Measurements from ENCODE around the gene FOXD3. TPM values are rescaled to one million over a fixed set of nuclear protein-coding genes. Genes with fewer than 3 reads are reported as not detected.

Gene FOXD3
- polyA plus RNA-seq, 1 experiment: not detected

DNA sequence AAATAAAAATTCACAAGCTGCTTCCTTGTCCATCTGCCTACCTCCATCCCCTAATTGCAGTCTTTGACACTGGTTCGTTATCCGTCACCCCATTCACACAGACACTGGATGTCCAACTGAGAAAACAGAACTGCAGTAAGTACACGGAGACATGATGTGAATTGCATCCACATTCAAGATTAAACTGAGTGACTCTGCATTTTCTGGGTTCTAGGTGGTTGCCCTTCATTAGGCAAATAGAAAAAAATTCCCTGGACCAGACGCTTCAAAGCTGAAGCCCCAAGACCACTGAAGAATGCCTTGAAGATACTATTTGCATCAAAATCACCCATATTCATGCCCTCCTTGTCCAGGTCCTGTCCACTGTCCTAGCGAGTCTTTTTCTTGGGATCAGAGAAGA lies 37.2 kb downstream of the FOXD3 start:
- Histone ChIP-seq H3K9me3 (ENCODE audit: control insufficient read depth, insufficient read depth, low read length) (no peaks in the 10 kb centered on the region), H3K4me3 (ENCODE audit: low read depth, low read length) (no peak overlapping the region), H3K27ac (ENCODE audit: low read depth, low read length) (no peak overlapping the region), H3K27me3 (ENCODE audit: control insufficient read depth, insufficient read depth, low read length) (peaks cover 3% of the 10 kb centered on the region)
- TF ChIP-seq, protein P1, sequence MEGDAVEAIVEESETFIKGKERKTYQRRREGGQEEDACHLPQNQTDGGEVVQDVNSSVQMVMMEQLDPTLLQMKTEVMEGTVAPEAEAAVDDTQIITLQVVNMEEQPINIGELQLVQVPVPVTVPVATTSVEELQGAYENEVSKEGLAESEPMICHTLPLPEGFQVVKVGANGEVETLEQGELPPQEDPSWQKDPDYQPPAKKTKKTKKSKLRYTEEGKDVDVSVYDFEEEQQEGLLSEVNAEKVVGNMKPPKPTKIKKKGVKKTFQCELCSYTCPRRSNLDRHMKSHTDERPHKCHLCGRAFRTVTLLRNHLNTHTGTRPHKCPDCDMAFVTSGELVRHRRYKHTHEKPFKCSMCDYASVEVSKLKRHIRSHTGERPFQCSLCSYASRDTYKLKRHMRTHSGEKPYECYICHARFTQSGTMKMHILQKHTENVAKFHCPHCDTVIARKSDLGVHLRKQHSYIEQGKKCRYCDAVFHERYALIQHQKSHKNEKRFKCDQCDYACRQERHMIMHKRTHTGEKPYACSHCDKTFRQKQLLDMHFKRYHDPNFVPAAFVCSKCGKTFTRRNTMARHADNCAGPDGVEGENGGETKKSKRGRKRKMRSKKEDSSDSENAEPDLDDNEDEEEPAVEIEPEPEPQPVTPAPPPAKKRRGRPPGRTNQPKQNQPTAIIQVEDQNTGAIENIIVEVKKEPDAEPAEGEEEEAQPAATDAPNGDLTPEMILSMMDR (IDR thresholded peaks at IDR 0.05; ENCODE audit: low read depth, low read length): no peak
- no peak for DNase-seq (ENCODE audit: low read depth, low spot score)
- CTCF ChIA-PET: no interaction called here
- POLR2A ChIA-PET: no interaction called here

DNA sequence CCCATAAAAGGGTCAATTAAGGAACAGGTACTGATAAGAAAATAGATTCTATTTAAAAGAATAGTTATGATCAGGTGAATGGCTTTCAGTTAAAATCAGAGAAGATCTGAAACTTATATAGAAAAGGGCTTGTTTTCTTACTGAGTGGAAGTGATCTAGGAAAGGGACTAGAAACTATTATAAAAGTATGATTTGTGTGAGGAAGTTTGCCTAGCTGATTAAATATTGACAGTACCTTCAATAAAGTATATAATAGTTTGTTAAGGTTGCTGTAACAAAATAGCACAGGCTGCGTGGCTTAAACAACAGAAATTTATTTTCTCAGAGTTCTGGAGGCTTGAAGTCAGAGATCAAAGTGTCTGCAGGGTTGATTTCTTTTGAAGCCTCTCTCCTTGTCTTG lies 39.7 kb downstream of the FOXD3 start:
- CTCF ChIA-PET: no interaction called here

DNA sequence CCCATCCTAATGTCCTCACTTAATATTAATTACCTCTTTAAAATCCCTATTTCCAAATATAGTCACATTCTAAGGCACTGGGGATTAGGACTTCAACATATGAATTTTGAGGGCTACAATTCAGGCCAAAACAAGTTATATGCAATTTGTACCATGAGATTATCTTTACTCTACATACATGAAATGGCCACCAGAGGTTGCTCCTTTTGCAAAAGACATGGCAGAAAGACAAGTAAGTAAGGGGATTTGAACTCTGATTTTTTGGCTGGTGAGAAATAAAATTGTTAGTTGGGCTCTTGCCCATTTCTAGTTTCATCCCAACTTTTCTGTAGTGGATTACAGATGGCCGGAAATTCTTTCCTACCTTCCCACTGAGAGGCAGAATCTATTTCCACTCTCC lies 40.2 kb downstream of the FOXD3 start:
- ChIA-PET POLR2A (no interaction called here), CTCF (no interaction called here)
- Histone ChIP-seq H3K27ac (ENCODE audit: low read depth, low read length) (no peak overlapping the region), H3K4me3 (ENCODE audit: low read depth, low read length) (no peak overlapping the region), H3K27me3 (ENCODE audit: control insufficient read depth, insufficient read depth, low read length) (no peaks in the 10 kb centered on the region), H3K9me3 (ENCODE audit: control insufficient read depth, insufficient read depth, low read length) (no peaks in the 10 kb centered on the region; the same call in 1 of the 2 replicates)
- TF ChIP-seq, protein P1 (IDR thresholded peaks at IDR 0.05; ENCODE audit: low read depth, low read length): peak; percentile 13; the same call in 1 of the 2 replicates
- no peak for DNase-seq (ENCODE audit: low read depth, low spot score)

More for the DNA sequence above, 39.7 kb downstream of the FOXD3 start:
- Histone ChIP-seq H3K4me3 (ENCODE audit: low read depth, low read length) (no peak overlapping the region), H3K27me3 (ENCODE audit: control insufficient read depth, insufficient read depth, low read length) (no peaks in the 10 kb centered on the region), H3K9me3 (ENCODE audit: control insufficient read depth, insufficient read depth, low read length) (no peaks in the 10 kb centered on the region; the same call in 1 of the 2 replicates), H3K27ac (ENCODE audit: low read depth, low read length) (no peak overlapping the region)
- TF ChIP-seq, protein P1 (IDR thresholded peaks at IDR 0.05; ENCODE audit: low read depth, low read length): no peak
- POLR2A ChIA-PET: no interaction called here
- DNase-seq (ENCODE audit: low read depth, low spot score): no peak

- H3K27ac ChIP-seq (ENCODE audit: low read depth, low read length): no peak overlapping the region
- H3K27me3 ChIP-seq (ENCODE audit: control insufficient read depth, insufficient read depth, low read length): no peaks in the 10 kb centered on the region
- ChIA-PET CTCF (interaction anchor here (0.6 to 0.7 kb wide), 3 partner anchors 31 to 1823 kb away, joined by 3 to 4 read pairs (median 3); no protein-coding TSS in a partner anchor), POLR2A (interaction anchor here (0.7 kb wide), 1 partner anchor 262 kb away, joined by 4 read pairs; no protein-coding TSS in a partner anchor)
- no peak overlapping the region for H3K4me3 ChIP-seq (ENCODE audit: low read depth, low read length)
- TF ChIP-seq, protein P1 (IDR thresholded peaks at IDR 0.05; ENCODE audit: low read depth, low read length): no peak
- H3K9me3 ChIP-seq (ENCODE audit: control insufficient read depth, insufficient read depth, low read length): no peaks in the 10 kb centered on the region; the same call in 1 of the 2 replicates
- DNase-seq (ENCODE audit: low read depth, low spot score): no peak
These were observed 40.6 kb downstream of the FOXD3 start for GRCh38 chr1:63363014-63363413.

DNA sequence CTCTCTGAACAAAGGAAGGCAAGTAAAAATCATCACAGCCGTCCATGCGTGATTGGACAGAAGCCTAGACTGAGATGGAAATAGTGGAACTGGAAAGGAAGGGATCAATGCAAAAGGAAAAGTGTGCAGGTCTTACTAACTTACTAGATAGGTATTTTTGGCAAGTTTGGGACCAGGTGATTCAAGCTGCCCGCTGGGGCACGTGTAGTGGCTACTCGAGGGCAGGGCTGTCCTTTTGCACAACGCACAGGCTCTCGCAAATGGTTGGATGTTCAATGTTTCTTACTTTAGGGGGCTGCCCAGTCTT lies 44.5 kb downstream of the FOXD3 start:
- Histone ChIP-seq H3K4me3 (ENCODE audit: low read depth, low read length) (peak overlapping the region; percentile 61), H3K9me3 (ENCODE audit: control insufficient read depth, insufficient read depth, low read length) (no peaks in the 10 kb centered on the region; the same call in 1 of the 2 replicates), H3K27ac (ENCODE audit: low read depth, low read length) (no peak overlapping the region), H3K27me3 (ENCODE audit: control insufficient read depth, insufficient read depth, low read length) (no peaks in the 10 kb centered on the region)
- DNase-seq (ENCODE audit: low read depth, low spot score): no peak
- ChIA-PET CTCF (no interaction called here), POLR2A (no interaction called here)
- TF ChIP-seq, protein P1 (IDR thresholded peaks at IDR 0.05; ENCODE audit: low read depth, low read length): no peak

Measured in AG04450 (cell line).